ENCODE results near the gene CPNE5.

The CPNE5 gene

DNA sequence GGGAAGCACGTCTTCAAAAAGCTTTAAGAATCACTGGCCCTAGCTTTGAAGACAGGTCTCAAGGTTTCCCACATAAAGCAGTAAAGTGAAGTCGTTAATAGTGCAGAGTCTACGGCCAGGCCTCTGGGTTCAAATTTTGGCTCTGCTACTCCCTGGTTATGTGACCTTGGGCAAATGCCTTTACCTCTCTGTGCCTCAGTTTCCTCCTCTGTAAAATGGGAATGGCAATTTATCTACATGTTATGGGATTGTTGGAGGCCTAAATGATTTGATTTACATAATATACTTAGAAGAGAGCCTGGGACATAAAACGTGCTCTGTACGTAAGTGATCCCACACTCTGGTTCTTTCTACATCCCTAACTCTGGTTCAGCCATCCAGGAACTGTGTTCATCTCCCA, 32.1 kb downstream of the CPNE5 start:
- H3K9me3 ChIP-seq (ENCODE audit: low read length): no peaks in the 10 kb centered on the region
- no peaks in the 10 kb centered on the region for H3K36me3 ChIP-seq (ENCODE audit: insufficient read depth, low read length)
- H3K4me1 ChIP-seq (ENCODE audit: insufficient read depth, low read length): no peaks in the 10 kb centered on the region
- H3K4me3 ChIP-seq (ENCODE audit: low read depth in 1 of 2, low read length in 2 of 2): no peak overlapping the region
- H3K27me3 ChIP-seq (ENCODE audit: control insufficient read depth in 1 of 2, insufficient read depth in 2 of 2, low read length in 2 of 2): no peaks in the 10 kb centered on the region
- no peak overlapping the region for H3K27ac ChIP-seq (ENCODE audit: low read depth, low read length)
- H3K9ac ChIP-seq (ENCODE audit: low read length): no peak overlapping the region

DNA sequence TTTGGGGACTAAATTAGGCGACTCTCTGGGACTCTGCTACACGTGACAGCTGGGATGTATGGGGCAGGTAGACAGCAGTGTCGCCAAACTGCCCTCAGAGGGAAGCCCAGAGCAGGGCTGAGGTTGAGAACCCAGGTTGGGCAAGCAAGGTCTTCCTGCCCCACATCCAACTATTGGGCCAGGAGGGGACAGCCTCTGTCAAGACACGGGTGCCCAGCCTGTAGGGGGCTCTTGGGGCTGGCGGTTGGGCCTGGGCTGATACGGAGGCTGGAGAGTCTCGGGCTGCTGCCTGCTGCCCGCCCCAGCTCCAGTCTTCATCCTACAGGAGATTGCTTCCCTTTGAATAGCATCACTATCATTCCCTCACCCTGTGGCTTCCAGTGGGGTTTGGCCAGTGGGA, 33.3 kb downstream of the CPNE5 start:
- H3K4me3 ChIP-seq (ENCODE audit: low read depth in 1 of 2, low read length in 2 of 2): no peak overlapping the region
- H3K36me3 ChIP-seq (ENCODE audit: insufficient read depth, low read length): no peaks in the 10 kb centered on the region
- H3K27me3 ChIP-seq (ENCODE audit: control insufficient read depth in 1 of 2, insufficient read depth in 2 of 2, low read length in 2 of 2): no peaks in the 10 kb centered on the region
- H3K9me3 ChIP-seq (ENCODE audit: low read length): no peaks in the 10 kb centered on the region
- no peak overlapping the region for H3K27ac ChIP-seq (ENCODE audit: low read depth, low read length)
- H3K9ac ChIP-seq (ENCODE audit: low read length): no peak overlapping the region
- H3K4me1 ChIP-seq (ENCODE audit: insufficient read depth, low read length): no peaks in the 10 kb centered on the region

DNA sequence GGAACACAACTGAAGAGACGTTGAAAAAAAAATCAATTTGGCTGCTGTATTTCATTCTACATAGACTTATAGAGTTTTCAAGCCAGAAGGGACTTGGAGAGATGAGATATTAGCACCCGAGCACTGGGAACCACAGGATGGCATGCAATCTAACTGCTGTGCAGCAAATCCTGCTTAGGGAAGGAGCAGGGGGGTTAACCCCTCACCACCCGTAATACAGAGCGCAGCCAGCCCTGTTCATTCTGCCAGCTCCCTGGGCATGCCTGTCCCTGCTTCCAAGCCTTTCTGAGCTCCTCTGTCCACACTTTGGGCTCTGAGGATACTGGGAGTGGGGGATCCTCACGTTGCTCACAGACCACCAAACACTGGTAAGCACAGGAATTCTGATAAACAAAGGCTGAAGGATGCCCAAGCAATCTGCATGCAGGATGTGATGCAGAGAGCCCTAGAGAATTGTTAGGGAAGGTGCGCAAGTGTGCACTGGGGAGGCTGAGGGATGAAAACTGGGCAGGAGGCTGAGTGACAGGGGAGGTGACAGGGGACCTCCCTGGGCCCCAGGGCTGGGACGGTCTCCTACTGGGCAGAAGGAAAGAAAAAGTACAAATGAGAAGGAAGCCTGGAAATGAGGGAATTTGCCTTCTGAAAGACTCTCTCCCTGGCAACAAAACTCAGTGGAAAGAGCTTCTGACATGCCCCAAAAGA, 34.0 kb downstream of the CPNE5 start:
- no peaks in the 10 kb centered on the region for H3K4me1 ChIP-seq (ENCODE audit: insufficient read depth, low read length)
- H3K9me3 ChIP-seq (ENCODE audit: low read length): no peaks in the 10 kb centered on the region
- H3K27ac ChIP-seq (ENCODE audit: low read depth, low read length): no peak overlapping the region
- no peak overlapping the region for H3K9ac ChIP-seq (ENCODE audit: low read length)
- no peak overlapping the region for H3K4me3 ChIP-seq (ENCODE audit: low read depth in 1 of 2, low read length in 2 of 2)
- no peaks in the 10 kb centered on the region for H3K27me3 ChIP-seq (ENCODE audit: control insufficient read depth in 1 of 2, insufficient read depth in 2 of 2, low read length in 2 of 2)
- H3K36me3 ChIP-seq (ENCODE audit: insufficient read depth, low read length): no peaks in the 10 kb centered on the region

DNA sequence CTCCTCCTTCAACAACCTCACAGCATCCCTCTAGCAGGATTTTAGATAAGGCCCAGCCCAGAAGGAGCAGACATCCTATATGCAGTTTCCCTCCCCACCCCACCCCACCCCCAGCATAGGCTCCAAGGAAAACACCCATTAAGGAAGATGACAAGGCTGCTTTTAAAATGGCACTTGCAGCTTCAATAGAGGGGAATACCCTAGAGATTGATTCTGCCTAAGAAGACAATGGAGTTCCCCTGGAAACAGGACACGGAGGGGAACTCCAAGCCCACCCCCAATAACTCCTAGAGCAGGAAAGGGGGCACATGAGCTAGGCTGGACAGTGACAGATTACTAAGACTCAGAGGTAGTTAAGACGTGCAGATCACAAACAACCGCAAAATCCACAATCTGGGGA, 34.7 kb downstream of the CPNE5 start:
- Histone ChIP-seq H3K4me3 (ENCODE audit: low read depth in 1 of 2, low read length in 2 of 2) (no peak overlapping the region), H3K9ac (ENCODE audit: low read length) (no peak overlapping the region), H3K36me3 (ENCODE audit: insufficient read depth, low read length) (no peaks in the 10 kb centered on the region)

DNA sequence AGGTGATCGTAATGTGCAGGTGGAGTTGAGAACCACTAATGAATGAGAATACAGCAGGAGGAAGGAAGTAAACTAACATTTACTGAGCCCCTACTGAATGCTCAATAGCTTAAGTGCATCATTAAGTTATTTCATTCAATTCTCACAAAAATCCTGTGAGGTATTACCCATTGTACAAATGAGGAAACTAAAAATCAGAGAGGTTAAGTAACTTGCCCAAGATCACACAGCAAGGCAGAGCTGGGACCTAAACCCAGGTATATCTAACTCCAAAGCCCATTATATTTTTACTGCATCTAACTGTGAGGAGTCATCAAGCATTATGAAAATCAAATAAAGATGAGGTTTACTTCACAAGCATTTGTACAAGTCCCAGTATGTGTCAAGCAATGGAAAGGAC, 35.3 kb downstream of the CPNE5 start:
- no peaks in the 10 kb centered on the region for H3K36me3 ChIP-seq (ENCODE audit: insufficient read depth, low read length)
- H3K27me3 ChIP-seq (ENCODE audit: control insufficient read depth in 1 of 2, insufficient read depth in 2 of 2, low read length in 2 of 2): no peaks in the 10 kb centered on the region
- H3K27ac ChIP-seq (ENCODE audit: low read depth, low read length): no peak overlapping the region
- H3K9me3 ChIP-seq (ENCODE audit: low read length): no peaks in the 10 kb centered on the region
- no peaks in the 10 kb centered on the region for H3K4me1 ChIP-seq (ENCODE audit: insufficient read depth, low read length)
- H3K4me3 ChIP-seq (ENCODE audit: low read depth in 1 of 2, low read length in 2 of 2): no peak overlapping the region
- no peak overlapping the region for H3K9ac ChIP-seq (ENCODE audit: low read length)

More for the DNA sequence above, 34.7 kb downstream of the CPNE5 start:
- no peaks in the 10 kb centered on the region for H3K4me1 ChIP-seq (ENCODE audit: insufficient read depth, low read length)
- H3K27me3 ChIP-seq (ENCODE audit: control insufficient read depth in 1 of 2, insufficient read depth in 2 of 2, low read length in 2 of 2): no peaks in the 10 kb centered on the region
- no peak overlapping the region for H3K27ac ChIP-seq (ENCODE audit: low read depth, low read length)
- no peaks in the 10 kb centered on the region for H3K9me3 ChIP-seq (ENCODE audit: low read length)

DNA sequence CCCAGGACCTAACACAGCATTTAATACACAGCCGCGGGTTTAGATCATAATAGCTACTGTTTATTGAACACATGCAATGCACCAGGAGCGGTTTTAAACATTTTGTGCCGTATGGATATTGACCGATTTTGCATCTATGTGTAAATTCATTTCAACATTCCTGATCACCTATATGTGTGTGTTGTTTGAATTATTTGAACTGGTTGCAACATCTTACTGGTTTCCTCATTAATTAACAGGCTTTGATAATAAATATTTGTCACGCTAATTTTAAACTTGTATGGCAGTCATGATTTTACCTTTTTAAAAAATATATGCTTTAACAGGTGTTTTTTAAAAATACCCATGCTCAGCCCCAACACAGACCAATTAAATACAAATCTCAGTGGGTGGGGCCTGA, 35.8 kb downstream of the CPNE5 start:
- Histone ChIP-seq H3K4me3 (ENCODE audit: low read depth in 1 of 2, low read length in 2 of 2) (no peak overlapping the region), H3K27me3 (ENCODE audit: control insufficient read depth in 1 of 2, insufficient read depth in 2 of 2, low read length in 2 of 2) (no peaks in the 10 kb centered on the region), H3K9me3 (ENCODE audit: low read length) (no peaks in the 10 kb centered on the region), H3K36me3 (ENCODE audit: insufficient read depth, low read length) (no peaks in the 10 kb centered on the region), H3K27ac (ENCODE audit: low read depth, low read length) (no peak overlapping the region), H3K9ac (ENCODE audit: low read length) (no peak overlapping the region), H3K4me1 (ENCODE audit: insufficient read depth, low read length) (no peaks in the 10 kb centered on the region)

DNA sequence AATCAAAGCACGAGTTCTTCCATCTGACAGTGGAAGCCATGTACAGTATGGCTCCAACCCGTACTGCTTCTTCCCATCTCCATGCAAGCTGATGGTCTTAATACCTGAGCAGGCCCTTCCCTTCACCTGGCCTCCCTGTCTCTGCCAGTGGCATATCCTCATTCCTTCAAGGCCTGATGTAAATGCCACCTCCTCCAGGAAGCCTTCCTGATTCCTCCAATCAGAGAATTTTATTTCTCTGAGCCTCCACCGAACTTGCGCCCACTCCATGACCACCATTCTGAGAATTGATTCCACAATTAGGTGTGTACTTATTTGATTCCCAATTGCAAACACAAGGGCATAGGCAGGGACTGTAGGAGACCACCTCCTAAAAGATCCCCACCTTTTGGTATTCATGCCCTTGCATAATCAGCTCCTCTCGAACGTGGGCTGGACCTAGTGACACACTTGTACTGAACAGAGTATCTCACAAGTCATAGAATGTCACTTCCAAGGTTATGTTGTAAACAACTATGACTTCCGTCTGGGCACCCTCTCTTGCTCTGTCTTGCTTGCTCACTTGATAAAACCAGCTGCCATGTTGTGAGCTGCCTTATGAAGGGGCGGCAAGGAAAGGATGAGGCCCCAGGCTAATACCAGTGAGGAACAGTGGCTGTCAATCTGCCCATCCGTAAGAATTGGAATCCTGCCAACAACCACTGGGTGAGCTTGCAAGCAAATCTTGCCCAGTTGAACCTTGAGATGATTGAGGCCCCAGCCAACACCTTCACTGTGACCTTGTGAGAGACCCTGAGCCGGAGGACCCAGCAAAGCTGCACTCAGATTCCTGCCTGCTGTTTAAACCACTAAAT, 38.8 kb downstream of the CPNE5 start:
- H3K36me3 ChIP-seq (ENCODE audit: insufficient read depth, low read length): no peaks in the 10 kb centered on the region
- H3K27ac ChIP-seq (ENCODE audit: low read depth, low read length): no peak overlapping the region
- H3K4me3 ChIP-seq (ENCODE audit: low read depth in 1 of 2, low read length in 2 of 2): no peak overlapping the region
- no peaks in the 10 kb centered on the region for H3K9me3 ChIP-seq (ENCODE audit: low read length)
- no peaks in the 10 kb centered on the region for H3K4me1 ChIP-seq (ENCODE audit: insufficient read depth, low read length)
- no peak overlapping the region for H3K9ac ChIP-seq (ENCODE audit: low read length)
- H3K27me3 ChIP-seq (ENCODE audit: control insufficient read depth in 1 of 2, insufficient read depth in 2 of 2, low read length in 2 of 2): no peaks in the 10 kb centered on the region

DNA sequence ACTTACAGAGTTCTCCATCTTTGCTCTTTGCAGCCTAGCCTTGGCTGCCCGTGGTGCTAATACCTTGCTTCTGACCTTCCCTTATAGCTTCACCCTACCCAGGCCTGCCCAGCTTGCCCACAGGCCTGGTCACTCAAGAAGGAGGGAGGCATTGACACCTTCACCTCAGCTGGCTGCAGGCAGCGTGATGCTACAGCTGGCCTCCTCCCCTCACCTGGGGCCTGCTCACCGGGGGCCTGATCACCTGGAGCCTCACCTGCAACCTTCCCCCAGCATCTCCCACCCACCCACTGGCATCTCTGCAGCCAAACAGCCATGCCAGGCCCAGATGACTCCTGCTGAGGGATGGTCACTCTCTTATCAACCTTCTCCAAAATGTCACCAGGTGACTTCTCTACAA, 40.4 kb downstream of the CPNE5 start:
- Histone ChIP-seq H3K9me3 (ENCODE audit: low read length) (no peaks in the 10 kb centered on the region), H3K36me3 (ENCODE audit: insufficient read depth, low read length) (no peaks in the 10 kb centered on the region), H3K27me3 (ENCODE audit: control insufficient read depth in 1 of 2, insufficient read depth in 2 of 2, low read length in 2 of 2) (peaks cover 0 to 5% of the 10 kb centered on the region in 2 donors), H3K27ac (ENCODE audit: low read depth, low read length) (no peak overlapping the region), H3K4me1 (ENCODE audit: insufficient read depth, low read length) (no peaks in the 10 kb centered on the region), H3K4me3 (ENCODE audit: low read depth in 1 of 2, low read length in 2 of 2) (no peak overlapping the region), H3K9ac (ENCODE audit: low read length) (no peak overlapping the region)

DNA sequence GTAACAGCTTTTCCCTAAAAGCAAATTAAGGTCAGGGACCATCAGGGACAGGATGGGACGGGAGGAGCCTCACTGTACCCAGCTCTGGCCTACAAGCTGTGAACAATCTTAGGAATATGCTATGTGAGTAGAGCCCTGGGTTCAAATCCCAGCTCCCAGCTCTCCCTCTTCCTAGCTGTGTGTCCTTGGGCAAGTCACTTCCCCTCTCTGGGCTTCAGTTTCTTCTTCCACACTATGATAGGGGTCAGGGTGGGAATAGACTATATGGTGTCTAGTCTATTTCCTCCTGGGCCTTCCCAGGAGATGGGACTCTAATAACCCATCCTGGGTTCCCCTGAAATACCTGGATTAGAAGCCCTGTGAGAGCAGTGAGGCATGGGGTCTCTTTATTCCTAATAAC, 41.6 kb downstream of the CPNE5 start:
- Histone ChIP-seq H3K27me3 (ENCODE audit: control insufficient read depth in 1 of 2, insufficient read depth in 2 of 2, low read length in 2 of 2) (peaks cover 0 to 10% of the 10 kb centered on the region in 2 donors), H3K36me3 (ENCODE audit: insufficient read depth, low read length) (no peaks in the 10 kb centered on the region), H3K27ac (ENCODE audit: low read depth, low read length) (no peak overlapping the region), H3K9ac (ENCODE audit: low read length) (no peak overlapping the region), H3K9me3 (ENCODE audit: low read length) (no peaks in the 10 kb centered on the region), H3K4me3 (ENCODE audit: low read depth in 1 of 2, low read length in 2 of 2) (no peak overlapping the region), H3K4me1 (ENCODE audit: insufficient read depth, low read length) (no peaks in the 10 kb centered on the region)

DNA sequence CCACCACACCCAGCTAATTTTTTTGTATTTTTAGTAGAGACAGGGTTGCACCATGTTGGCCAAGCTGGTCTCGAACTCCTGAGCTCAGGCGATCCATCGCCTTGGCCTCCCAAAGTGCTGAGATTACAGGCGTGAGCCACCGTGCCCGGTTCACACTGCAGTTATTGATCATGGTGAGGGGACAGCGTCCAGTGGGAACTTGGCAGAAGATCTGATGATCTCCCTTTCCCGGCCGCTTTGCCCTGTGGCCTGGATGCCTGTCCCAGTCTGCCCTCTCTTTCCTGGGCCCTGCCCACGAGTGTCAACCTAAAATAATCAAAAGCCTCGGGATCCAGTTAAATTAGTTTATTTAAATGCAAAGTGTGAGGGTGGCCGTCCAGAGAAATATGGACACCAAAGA, 42.2 kb downstream of the CPNE5 start:
- Histone ChIP-seq H3K9me3 (ENCODE audit: low read length) (no peaks in the 10 kb centered on the region), H3K9ac (ENCODE audit: low read length) (no peak overlapping the region), H3K4me3 (ENCODE audit: low read depth in 1 of 2, low read length in 2 of 2) (no peak overlapping the region), H3K27me3 (ENCODE audit: control insufficient read depth in 1 of 2, insufficient read depth in 2 of 2, low read length in 2 of 2) (peaks cover 0 to 14% of the 10 kb centered on the region in 2 donors), H3K4me1 (ENCODE audit: insufficient read depth, low read length) (no peaks in the 10 kb centered on the region), H3K27ac (ENCODE audit: low read depth, low read length) (no peak overlapping the region), H3K36me3 (ENCODE audit: insufficient read depth, low read length) (no peaks in the 10 kb centered on the region)

DNA sequence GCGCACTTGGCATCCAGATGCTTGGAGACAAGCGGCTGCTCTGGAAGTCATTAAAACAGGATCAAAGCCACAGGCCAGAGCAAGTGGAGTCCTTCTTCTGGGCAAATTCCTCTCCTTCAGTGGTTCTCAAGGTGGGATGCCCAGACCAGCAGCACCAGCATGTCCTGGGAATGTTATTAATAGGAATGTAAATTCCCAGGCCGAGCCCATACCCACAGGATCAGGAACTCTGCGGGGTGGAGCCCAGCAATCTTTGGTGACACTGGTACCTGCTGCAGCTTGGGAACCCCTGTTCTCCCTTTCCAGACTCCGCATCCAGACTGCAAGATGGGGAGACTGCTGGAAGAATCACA, 44.6 kb downstream of the CPNE5 start:
- no peak overlapping the region for H3K4me3 ChIP-seq (ENCODE audit: low read depth in 1 of 2, low read length in 2 of 2)
- H3K36me3 ChIP-seq (ENCODE audit: insufficient read depth, low read length): no peaks in the 10 kb centered on the region
- no peaks in the 10 kb centered on the region for H3K9me3 ChIP-seq (ENCODE audit: low read length)
- no peaks in the 10 kb centered on the region for H3K4me1 ChIP-seq (ENCODE audit: insufficient read depth, low read length)
- H3K9ac ChIP-seq (ENCODE audit: low read length): no peak overlapping the region
- peaks cover 0 to 15% of the 10 kb centered on the region in 2 donors for H3K27me3 ChIP-seq (ENCODE audit: control insufficient read depth in 1 of 2, insufficient read depth in 2 of 2, low read length in 2 of 2)
- no peak overlapping the region for H3K27ac ChIP-seq (ENCODE audit: low read depth, low read length)

Measured in muscle layer of colon (tissue), 2 donors.